A673 (cell line): ENCODE measurements around the gene MGAT3.

ENCODE experiments used
- CTCF ChIP-seq: fragments of 300-800, 200-600 bp; sonication (generic); conservative IDR thresholded peaks from 2 replicates; pipeline ENCODE4 v1.5.1; 2017; ENCODE audit warnings: low read depth, mild to moderate bottlenecking, antibody characterized with exemption, low read length, moderate library complexity, mixed read lengths
- EZH2 ChIP-seq: fragments of 200-600 bp; sonication (generic); IDR thresholded peaks from 2 replicates; pipeline ENCODE4 v1.6.1; 2017; ENCODE audit warnings: borderline replicate concordance, low read depth, mild to moderate bottlenecking, mixed read lengths, antibody characterized with exemption, low read length; ENCODE audit not compliant: poor library complexity, severe bottlenecking

- TF ChIP-seq CTCF: no peak
- no peak for TF ChIP-seq EZH2
These were observed 26.1 kb upstream of the MGAT3 start for GRCh38 chr22:39430576-39431150.
